Mesothelial cell of epicardium (in vitro differentiated cells): Measurements from ENCODE around the gene AKAP7. TPM values are rescaled to one million over a fixed set of nuclear protein-coding genes. Genes with fewer than 3 reads are reported as not detected.

Source experiments
- DNase-seq, 2 experiments: peaks; one replicate each; pipeline ENCODE4 v3.0.0; 2021; ENCODE audit warnings: low spot score in 2 of 2; ENCODE audit not compliant: unreplicated experiment in 2 of 2
- H3K27ac Mint-ChIP-seq: 2 replicates; pipeline ENCODE4 v1.8.0; 2021; ENCODE audit warnings: mixed read lengths
- H3K27me3 Mint-ChIP-seq: 2 replicates; pipeline ENCODE4 v1.8.0; 2021; ENCODE audit warnings: low read depth, mixed read lengths
- H3K36me3 Mint-ChIP-seq: 2 replicates; pipeline ENCODE4 v1.8.0; 2021; ENCODE audit warnings: mixed read lengths
- H3K4me1 Mint-ChIP-seq: 2 replicates; pipeline ENCODE4 v1.8.0; 2021; ENCODE audit warnings: mixed read lengths
- H3K4me3 Mint-ChIP-seq: 2 replicates; pipeline ENCODE4 v1.8.0; 2021; ENCODE audit warnings: mild to moderate bottlenecking, moderate library complexity, mixed read lengths
- H3K9me3 Mint-ChIP-seq: 2 replicates; pipeline ENCODE4 v1.8.0; 2021; ENCODE audit warnings: mixed read lengths
- total RNA-seq: library from RNA; stranded (reverse); gene quantifications from 3 replicates; pipeline ENCODE4 v1.2.1, GENCODE V29; 2021
- TF ChIP-seq, protein P1 (sequence below): fragments of 200-600 bp; sonication (generic); IDR thresholded peaks from one replicate; pipeline ENCODE4 v1.5.0; 2021; ENCODE audit warnings: antibody characterized with exemption; ENCODE audit not compliant: unreplicated experiment

The AKAP7 gene
- total RNA-seq, 1 donor from 2014 or later: 10.0 TPM

- H3K4me3 Mint-ChIP-seq: no peak overlapping the region
- H3K9me3 Mint-ChIP-seq: peaks cover 12% of the 10 kb centered on the region
- no peak for DNase-seq
- peaks cover 8% of the 10 kb centered on the region for H3K4me1 Mint-ChIP-seq
- no peaks in the 10 kb centered on the region for H3K36me3 Mint-ChIP-seq
- TF ChIP-seq, protein P1, sequence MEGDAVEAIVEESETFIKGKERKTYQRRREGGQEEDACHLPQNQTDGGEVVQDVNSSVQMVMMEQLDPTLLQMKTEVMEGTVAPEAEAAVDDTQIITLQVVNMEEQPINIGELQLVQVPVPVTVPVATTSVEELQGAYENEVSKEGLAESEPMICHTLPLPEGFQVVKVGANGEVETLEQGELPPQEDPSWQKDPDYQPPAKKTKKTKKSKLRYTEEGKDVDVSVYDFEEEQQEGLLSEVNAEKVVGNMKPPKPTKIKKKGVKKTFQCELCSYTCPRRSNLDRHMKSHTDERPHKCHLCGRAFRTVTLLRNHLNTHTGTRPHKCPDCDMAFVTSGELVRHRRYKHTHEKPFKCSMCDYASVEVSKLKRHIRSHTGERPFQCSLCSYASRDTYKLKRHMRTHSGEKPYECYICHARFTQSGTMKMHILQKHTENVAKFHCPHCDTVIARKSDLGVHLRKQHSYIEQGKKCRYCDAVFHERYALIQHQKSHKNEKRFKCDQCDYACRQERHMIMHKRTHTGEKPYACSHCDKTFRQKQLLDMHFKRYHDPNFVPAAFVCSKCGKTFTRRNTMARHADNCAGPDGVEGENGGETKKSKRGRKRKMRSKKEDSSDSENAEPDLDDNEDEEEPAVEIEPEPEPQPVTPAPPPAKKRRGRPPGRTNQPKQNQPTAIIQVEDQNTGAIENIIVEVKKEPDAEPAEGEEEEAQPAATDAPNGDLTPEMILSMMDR: no peak
- H3K27ac Mint-ChIP-seq: no peak overlapping the region
- no peaks in the 10 kb centered on the region for H3K27me3 Mint-ChIP-seq
These were observed 32.0 kb upstream of the AKAP7 start for GRCh38 chr6:131103296-131103695.

DNA sequence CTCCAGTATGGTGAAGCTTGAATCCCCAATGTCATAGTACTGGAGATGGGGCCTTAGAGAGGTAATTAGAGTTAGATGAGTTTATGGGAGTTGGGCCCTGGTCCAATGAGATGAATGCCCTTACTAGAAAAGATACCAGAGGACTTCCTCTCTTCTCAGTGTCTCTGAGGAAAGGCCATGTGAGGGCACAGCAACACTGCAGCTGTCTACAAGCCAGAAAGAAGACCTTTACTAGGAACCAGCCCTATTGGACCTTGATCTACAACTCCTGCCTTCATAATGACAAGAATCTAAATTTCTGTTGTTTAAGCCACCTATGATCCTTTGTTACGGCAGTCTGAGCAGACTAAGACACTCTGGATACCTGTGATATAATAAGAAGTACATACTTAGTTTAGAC is 31.4 kb upstream of the AKAP7 start:
- TF ChIP-seq, protein P1: no peak
- Mint-ChIP-seq H3K27ac (no peak overlapping the region), H3K27me3 (no peaks in the 10 kb centered on the region), H3K4me3 (no peak overlapping the region), H3K9me3 (peaks cover 9% of the 10 kb centered on the region), H3K36me3 (no peaks in the 10 kb centered on the region), H3K4me1 (peaks cover 8% of the 10 kb centered on the region)
- no peak for DNase-seq

GRCh38 chr6:131107151-131107550 is 28.1 kb upstream of the AKAP7 start:
- TF ChIP-seq, protein P1: no peak
- H3K9me3 Mint-ChIP-seq: no peaks in the 10 kb centered on the region
- no peaks in the 10 kb centered on the region for H3K27me3 Mint-ChIP-seq
- peaks cover 8% of the 10 kb centered on the region for H3K4me1 Mint-ChIP-seq
- H3K27ac Mint-ChIP-seq: peak overlapping the region; percentile 75
- no peak for DNase-seq
- no peak overlapping the region for H3K4me3 Mint-ChIP-seq
- no peaks in the 10 kb centered on the region for H3K36me3 Mint-ChIP-seq

DNA sequence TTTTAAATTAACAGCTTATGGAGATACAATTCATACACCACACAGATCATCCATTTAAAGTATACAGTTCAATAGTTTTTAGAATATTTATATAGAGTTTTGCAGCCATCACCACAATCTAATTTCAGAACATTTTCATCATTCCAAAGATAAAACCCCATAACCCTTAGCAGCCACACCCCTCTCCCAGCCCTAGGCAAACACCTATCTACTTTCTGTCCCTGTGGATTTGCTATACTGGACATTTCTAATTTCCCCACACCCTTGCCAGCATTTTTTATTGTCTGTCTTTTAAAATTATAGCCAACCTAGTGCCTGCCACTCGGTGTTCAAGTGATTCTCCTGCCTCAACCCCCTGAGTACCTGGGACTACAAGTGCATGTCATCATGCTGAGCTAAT is 23.0 kb upstream of the AKAP7 start:
- TF ChIP-seq, protein P1: no peak
- H3K36me3 Mint-ChIP-seq: peaks cover 1% of the 10 kb centered on the region
- H3K27me3 Mint-ChIP-seq: no peaks in the 10 kb centered on the region

DNA sequence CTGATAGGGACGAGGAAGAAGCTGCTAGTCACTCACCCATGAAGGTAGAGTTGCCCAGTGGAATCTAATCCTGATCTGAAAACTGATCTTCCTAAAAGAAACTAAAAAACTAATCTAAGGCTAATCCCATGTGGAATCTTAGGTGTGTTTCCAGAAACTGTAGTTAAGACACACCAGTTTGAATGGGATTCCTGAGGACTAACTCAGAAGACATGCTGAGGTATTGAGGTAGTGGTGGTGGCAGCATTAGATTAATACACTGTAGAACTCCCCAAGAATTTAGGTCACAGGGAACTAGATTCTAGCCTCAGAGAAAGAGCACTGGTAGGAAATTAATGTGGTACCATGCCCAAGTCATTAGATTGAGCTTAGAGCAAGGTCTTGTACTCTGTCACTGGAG is 19.6 kb upstream of the AKAP7 start:
- H3K4me3 Mint-ChIP-seq: no peak overlapping the region

More for the DNA sequence above, 23.0 kb upstream of the AKAP7 start:
- DNase-seq: no peak
- Mint-ChIP-seq H3K27ac (no peak overlapping the region), H3K9me3 (peaks cover 8% of the 10 kb centered on the region), H3K4me3 (no peak overlapping the region), H3K4me1 (peaks cover 4% of the 10 kb centered on the region)

More for the DNA sequence above, 19.6 kb upstream of the AKAP7 start:
- H3K27ac Mint-ChIP-seq: no peak overlapping the region
- DNase-seq: no peak
- TF ChIP-seq, protein P1: no peak
- H3K4me1 Mint-ChIP-seq: peaks cover 3% of the 10 kb centered on the region
- H3K27me3 Mint-ChIP-seq: no peaks in the 10 kb centered on the region
- H3K9me3 Mint-ChIP-seq: peaks cover 9% of the 10 kb centered on the region
- H3K36me3 Mint-ChIP-seq: peaks cover 1% of the 10 kb centered on the region
